ENCODE data around the gene CASP8. TPM values are rescaled to one million over a fixed set of nuclear protein-coding genes. Genes with fewer than 3 reads are reported as not detected.
"Not testable (repeated sequence)": the region's sequence is repeated elsewhere in the genome, so short reads cannot be mapped to it uniquely, and the experiment has no call there.

CASP8 gene
- total RNA-seq, 1 experiment from 2014 or later, result 28.4 TPM

- Histone ChIP-seq H3K4me3 (ENCODE audit: low read depth, low read length, poor library complexity, severe bottlenecking) (no peak overlapping the region), H3K36me3 (ENCODE audit: insufficient read depth, low read length, poor library complexity, severe bottlenecking) (no peaks in the 10 kb centered on the region), H3K4me1 (ENCODE audit: insufficient read depth, low read length, poor library complexity, severe bottlenecking) (no peaks in the 10 kb centered on the region), H3K9me3 (ENCODE audit: low read depth, low read length, poor library complexity, severe bottlenecking) (no peaks in the 10 kb centered on the region), H3K27ac (ENCODE audit: low read depth, low read length, poor library complexity, severe bottlenecking) (no peak overlapping the region), H3K27me3 (replicated peaks; ENCODE audit: insufficient read depth, low read depth, low read length, poor library complexity) (no peaks in the 10 kb centered on the region)
- BruUV-seq (replicated peaks), result no TSS peak
- ChIA-PET CTCF (no interaction called here), POLR2A (ENCODE audit: low non-redundant PET) (no interaction called here)
- DNase-seq (ENCODE audit: low spot score), result no peak
- TF ChIP-seq CTCF (conservative IDR thresholded peaks at IDR 0.05; ENCODE audit: low read depth, low read length) (no peak), EZH2 (IDR thresholded peaks at IDR 0.05; ENCODE audit: borderline replicate concordance, low read depth, low read length, poor library complexity, severe bottlenecking) (no peak)
- intact Hi-C loops (cut with micrococcal nuclease; ENCODE audit: unreplicated experiment), result no loop called here
Measured at GRCh38 chr2:201279079-201279478, 18.7 kb downstream of the CASP8 start.

GRCh38 chr2:201280191-201281040 lies 20.1 kb downstream of the CASP8 start:
- Histone ChIP-seq H3K4me1 (ENCODE audit: insufficient read depth, low read length, poor library complexity, severe bottlenecking) (no peaks in the 10 kb centered on the region), H3K27me3 (replicated peaks; ENCODE audit: insufficient read depth, low read depth, low read length, poor library complexity) (no peaks in the 10 kb centered on the region), H3K9me3 (ENCODE audit: low read depth, low read length, poor library complexity, severe bottlenecking) (no peaks in the 10 kb centered on the region), H3K27ac (ENCODE audit: low read depth, low read length, poor library complexity, severe bottlenecking) (no peak overlapping the region), H3K36me3 (ENCODE audit: insufficient read depth, low read length, poor library complexity, severe bottlenecking) (peaks cover 4% of the 10 kb centered on the region), H3K4me3 (ENCODE audit: low read depth, low read length, poor library complexity, severe bottlenecking) (no peak overlapping the region)
- TF ChIP-seq EZH2 (IDR thresholded peaks at IDR 0.05; ENCODE audit: borderline replicate concordance, low read depth, low read length, poor library complexity, severe bottlenecking) (no peak), CTCF (conservative IDR thresholded peaks at IDR 0.05; ENCODE audit: low read depth, low read length) (no peak)
- ChIA-PET POLR2A (ENCODE audit: low non-redundant PET) (no interaction called here), CTCF (no interaction called here)
- DNase-seq (ENCODE audit: low spot score), result no peak
- intact Hi-C loops (cut with micrococcal nuclease; ENCODE audit: unreplicated experiment), result no loop called here
- BruUV-seq (replicated peaks), result no TSS peak

- no TSS peak for BruUV-seq (replicated peaks)
- CTCF ChIA-PET, result no interaction called here
Measured at GRCh38 chr2:201285499-201285898, 25.2 kb downstream of the CASP8 start.

DNA sequence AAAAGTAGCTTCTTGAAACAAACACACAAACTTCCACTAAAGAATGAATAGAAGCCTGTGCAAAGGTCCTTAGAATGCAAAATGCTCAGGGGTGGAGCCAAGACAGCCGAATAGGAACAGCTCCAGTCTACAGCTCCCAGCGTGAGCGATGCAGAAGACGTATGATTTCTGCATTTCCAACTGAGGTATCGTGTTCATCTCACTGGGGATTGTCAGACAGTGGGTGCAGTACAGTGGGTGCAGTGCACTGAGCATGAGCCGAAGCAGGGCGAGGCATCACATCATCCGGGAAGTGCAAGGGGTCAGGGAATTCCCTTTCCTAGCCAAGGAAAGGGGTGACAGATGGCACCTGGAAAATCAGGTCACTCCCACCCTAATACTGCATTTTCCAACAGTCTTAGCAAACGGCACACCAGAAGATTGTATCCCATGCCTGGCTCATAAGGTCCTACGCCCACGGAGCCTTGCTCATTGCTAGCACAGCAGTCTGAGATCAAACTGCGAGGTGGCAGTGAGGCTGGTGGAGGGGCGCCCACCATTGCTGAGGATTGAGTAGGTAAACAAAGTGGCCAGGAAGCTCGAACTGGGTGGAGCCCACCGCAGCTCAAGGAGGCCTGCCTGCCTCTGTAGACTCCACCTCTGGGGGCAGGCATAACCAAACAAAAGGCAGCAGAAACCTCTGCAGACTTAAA lies 30.3 kb downstream of the CASP8 start:
- BruUV-seq (replicated peaks); CTCF ChIA-PET; DNase-seq (ENCODE audit: low spot score); H3K27me3 ChIP-seq (replicated peaks; ENCODE audit: insufficient read depth, low read depth, low read length, poor library complexity); H3K4me1 ChIP-seq (ENCODE audit: insufficient read depth, low read length, poor library complexity, severe bottlenecking); H3K36me3 ChIP-seq (ENCODE audit: insufficient read depth, low read length, poor library complexity, severe bottlenecking); H3K9me3 ChIP-seq (ENCODE audit: low read depth, low read length, poor library complexity, severe bottlenecking); POLR2A ChIA-PET (ENCODE audit: low non-redundant PET); intact Hi-C loops (cut with micrococcal nuclease; ENCODE audit: unreplicated experiment); H3K27ac ChIP-seq (ENCODE audit: low read depth, low read length, poor library complexity, severe bottlenecking); H3K4me3 ChIP-seq (ENCODE audit: low read depth, low read length, poor library complexity, severe bottlenecking): not testable (repeated sequence)

More at GRCh38 chr2:201285499-201285898, 25.2 kb downstream of the CASP8 start:
- TF ChIP-seq EZH2 (IDR thresholded peaks at IDR 0.05; ENCODE audit: borderline replicate concordance, low read depth, low read length, poor library complexity, severe bottlenecking) (no peak), CTCF (conservative IDR thresholded peaks at IDR 0.05; ENCODE audit: low read depth, low read length) (no peak)
- Histone ChIP-seq H3K4me1 (ENCODE audit: insufficient read depth, low read length, poor library complexity, severe bottlenecking) (no peaks in the 10 kb centered on the region), H3K36me3 (ENCODE audit: insufficient read depth, low read length, poor library complexity, severe bottlenecking) (peaks cover 9% of the 10 kb centered on the region), H3K9me3 (ENCODE audit: low read depth, low read length, poor library complexity, severe bottlenecking) (no peaks in the 10 kb centered on the region), H3K27ac (ENCODE audit: low read depth, low read length, poor library complexity, severe bottlenecking) (no peak overlapping the region), H3K27me3 (replicated peaks; ENCODE audit: insufficient read depth, low read depth, low read length, poor library complexity) (no peaks in the 10 kb centered on the region), H3K4me3 (ENCODE audit: low read depth, low read length, poor library complexity, severe bottlenecking) (no peak overlapping the region)
- intact Hi-C loops (cut with micrococcal nuclease; ENCODE audit: unreplicated experiment), result no loop called here
- DNase-seq (ENCODE audit: low spot score), result no peak
- POLR2A ChIA-PET (ENCODE audit: low non-redundant PET), result no interaction called here
